HepG2 (cell line): ENCODE data around the gene SH3BGR. TPM values are rescaled to one million over a fixed set of nuclear protein-coding genes. Genes with fewer than 3 reads are reported as not detected.

Experiments
- ARNT ChIP-seq: fragments of 450-650 bp; IDR thresholded peaks from 2 replicates; pipeline ENCODE4 v1.6.1; 2017
- ATF1 ChIP-seq: IDR thresholded peaks from 2 replicates; pipeline ENCODE4 v1.6.1; 2016; ENCODE audit warnings: mild to moderate bottlenecking, control low read depth
- ATF7-NPFF ChIP-seq: sonication (generic); formaldehyde crosslinking; IDR thresholded peaks from 2 replicates; pipeline ENCODE4 v1.8.1; 2023; ENCODE audit warnings: mild to moderate bottlenecking, low read depth, missing genetic modification reagents, moderate library complexity
- ELF4 ChIP-seq: sonication (generic); formaldehyde crosslinking; IDR thresholded peaks from 2 replicates; pipeline ENCODE4 v1.5.0; 2020; ENCODE audit warnings: missing genetic modification reagents, mild to moderate bottlenecking, moderate library complexity, borderline replicate concordance
- ESRRA ChIP-seq: sonication (generic); formaldehyde crosslinking; IDR thresholded peaks from 2 replicates; pipeline ENCODE4 v1.5.1; 2020; ENCODE audit warnings: mild to moderate bottlenecking, low read depth, missing genetic modification reagents
- KLF15 ChIP-seq: sonication (generic); formaldehyde crosslinking; IDR thresholded peaks from 2 replicates; pipeline ENCODE4 v1.8.1; 2023; ENCODE audit warnings: borderline replicate concordance, mild to moderate bottlenecking, inconsistent platforms, missing genetic modification reagents, mixed read lengths
- MED1 ChIP-seq: sonication (generic); formaldehyde crosslinking; IDR thresholded peaks from 2 replicates; pipeline ENCODE4 v1.4.0; 2020; ENCODE audit warnings: missing genetic modification reagents
- MIER3 ChIP-seq: IDR thresholded peaks from 2 replicates; pipeline ENCODE4 v1.6.1; 2016; ENCODE audit warnings: missing compliant biosample characterization, borderline replicate concordance
- NPAS2 ChIP-seq: sonication (generic); formaldehyde crosslinking; IDR thresholded peaks from 2 replicates; pipeline ENCODE4 v1.8.0; 2022; ENCODE audit warnings: mild to moderate bottlenecking, missing genetic modification reagents, borderline replicate concordance
- SMYD3 ChIP-seq: sonication (generic); formaldehyde crosslinking; IDR thresholded peaks from 2 replicates; pipeline ENCODE4 v1.8.1; 2023; ENCODE audit warnings: mild to moderate bottlenecking, missing genetic modification reagents
- SRY ChIP-seq: sonication (generic); formaldehyde crosslinking; IDR thresholded peaks from 2 replicates; pipeline ENCODE4 v1.8.0; 2022; ENCODE audit warnings: mild to moderate bottlenecking, missing genetic modification reagents
- ZFP37 ChIP-seq: sonication (generic); formaldehyde crosslinking; IDR thresholded peaks from 2 replicates; pipeline ENCODE4 v1.4.0; 2020; ENCODE audit warnings: missing genetic modification reagents, borderline replicate concordance
- ZFP90 ChIP-seq: sonication (generic); formaldehyde crosslinking; IDR thresholded peaks from 2 replicates; pipeline ENCODE4 v1.8.0; 2022; ENCODE audit warnings: missing genetic modification reagents, mild to moderate bottlenecking, inconsistent platforms, borderline replicate concordance
- ZFYVE20 ChIP-seq: sonication (generic); formaldehyde crosslinking; IDR thresholded peaks from 2 replicates; pipeline ENCODE4 v1.8.0; 2023; ENCODE audit warnings: low read depth, mild to moderate bottlenecking, moderate library complexity, missing genetic modification reagents, borderline replicate concordance
- ZMYM4 ChIP-seq: sonication (generic); formaldehyde crosslinking; IDR thresholded peaks from 2 replicates; pipeline ENCODE4 v1.8.1; 2023; ENCODE audit warnings: mild to moderate bottlenecking, missing genetic modification reagents
- ZNF75D ChIP-seq: sonication (generic); formaldehyde crosslinking; IDR thresholded peaks from 2 replicates; pipeline ENCODE4 v1.8.1; 2023; ENCODE audit warnings: missing genetic modification reagents, mild to moderate bottlenecking, borderline replicate concordance
- polyA plus RNA-seq, 8 experiments: library from polyadenylated mRNA; depleted of rRNA in 3 of 8; stranded (reverse) in 7 of 8; unstranded in 1 of 8; fragments of >200 nt; fragmentation: Illumina TruSeq in 4 of 8; extraction: Trizol in 4 of 8; gene quantifications; 2 replicates each; pipeline versions ENCODE4 v1.2.1 to v1.2.3, GENCODE V29; 2011 to 2016; ENCODE audit warnings: low read depth in 4 of 8, missing spikeins in 1 of 8, mixed read lengths in 1 of 8; ENCODE audit not compliant: insufficient read depth in 1 of 8
- total RNA-seq, 5 experiments: library from RNA; depleted of rRNA; stranded (reverse); fragments of >200 nt; fragmentation: Illumina TruSeq; extraction: Trizol; gene quantifications; 2 replicates each; pipeline ENCODE4 v1.2.3, GENCODE V29; 2016; ENCODE audit warnings: low read depth in 1 of 5
- TF ChIP-seq, protein P1 (sequence below): sonication (generic); formaldehyde crosslinking; conservative IDR thresholded peaks from 2 replicates; pipeline ENCODE4 v1.4.0; 2020; ENCODE audit warnings: mild to moderate bottlenecking, missing genetic modification reagents, moderate library complexity
- TF ChIP-seq, protein P2 (sequence below): sonication (generic); formaldehyde crosslinking; IDR thresholded peaks from 2 replicates; pipeline ENCODE4 v1.4.0; 2020; ENCODE audit warnings: missing genetic modification reagents, borderline replicate concordance
- TF ChIP-seq, protein P3 (sequence below): IDR thresholded peaks from 2 replicates; pipeline ENCODE4 v1.6.1; 2016; ENCODE audit warnings: mild to moderate bottlenecking, missing biosample characterization, missing genetic modification reagents
- TF ChIP-seq, protein P4 (sequence below): IDR thresholded peaks from 2 replicates; pipeline ENCODE4 v1.4.0; 2020; ENCODE audit warnings: mild to moderate bottlenecking, missing genetic modification reagents

SH3BGR gene
- total and polyA plus RNA-seq, 2 of the 13 experiments (the other 11 are each of a cell fraction or from before 2014, with no cell fraction given), result 0.48 TPM; not detected in 1

DNA sequence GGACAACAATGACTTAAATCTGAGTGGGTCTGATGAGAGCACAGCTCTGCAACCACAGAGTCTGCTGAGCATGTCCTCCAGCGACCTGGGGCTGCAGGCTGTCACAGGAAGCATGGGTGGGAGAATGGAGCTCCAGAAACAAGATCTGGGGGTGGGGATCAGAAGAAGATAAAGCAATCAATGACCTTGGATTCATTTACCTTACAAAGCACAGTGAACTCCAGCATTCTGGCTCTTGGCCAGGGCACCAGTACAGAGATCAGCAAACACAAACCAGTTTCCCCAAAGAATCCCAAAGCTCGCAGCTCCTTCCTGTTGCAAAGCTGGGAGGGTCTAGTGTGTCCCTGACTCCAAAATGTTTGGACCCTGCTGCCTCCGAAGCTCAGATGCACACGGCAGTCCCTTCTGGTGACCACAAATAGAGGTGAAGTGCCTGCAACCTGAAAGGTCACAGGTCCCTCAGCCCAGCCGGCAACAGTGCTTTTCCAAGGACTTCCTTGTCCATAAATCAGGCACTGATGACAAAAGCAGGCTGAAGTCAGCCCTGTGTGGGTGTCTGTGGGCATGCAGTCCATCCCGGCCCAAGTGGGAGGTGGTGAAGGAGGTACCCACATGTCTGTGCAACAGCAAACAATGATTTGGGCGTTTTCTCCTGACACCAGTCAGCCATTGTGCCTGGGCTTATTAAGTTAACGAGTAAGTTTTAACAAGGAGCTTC lies 76.1 kb downstream of the SH3BGR start (continued):
- TF ChIP-seq, protein P1, sequence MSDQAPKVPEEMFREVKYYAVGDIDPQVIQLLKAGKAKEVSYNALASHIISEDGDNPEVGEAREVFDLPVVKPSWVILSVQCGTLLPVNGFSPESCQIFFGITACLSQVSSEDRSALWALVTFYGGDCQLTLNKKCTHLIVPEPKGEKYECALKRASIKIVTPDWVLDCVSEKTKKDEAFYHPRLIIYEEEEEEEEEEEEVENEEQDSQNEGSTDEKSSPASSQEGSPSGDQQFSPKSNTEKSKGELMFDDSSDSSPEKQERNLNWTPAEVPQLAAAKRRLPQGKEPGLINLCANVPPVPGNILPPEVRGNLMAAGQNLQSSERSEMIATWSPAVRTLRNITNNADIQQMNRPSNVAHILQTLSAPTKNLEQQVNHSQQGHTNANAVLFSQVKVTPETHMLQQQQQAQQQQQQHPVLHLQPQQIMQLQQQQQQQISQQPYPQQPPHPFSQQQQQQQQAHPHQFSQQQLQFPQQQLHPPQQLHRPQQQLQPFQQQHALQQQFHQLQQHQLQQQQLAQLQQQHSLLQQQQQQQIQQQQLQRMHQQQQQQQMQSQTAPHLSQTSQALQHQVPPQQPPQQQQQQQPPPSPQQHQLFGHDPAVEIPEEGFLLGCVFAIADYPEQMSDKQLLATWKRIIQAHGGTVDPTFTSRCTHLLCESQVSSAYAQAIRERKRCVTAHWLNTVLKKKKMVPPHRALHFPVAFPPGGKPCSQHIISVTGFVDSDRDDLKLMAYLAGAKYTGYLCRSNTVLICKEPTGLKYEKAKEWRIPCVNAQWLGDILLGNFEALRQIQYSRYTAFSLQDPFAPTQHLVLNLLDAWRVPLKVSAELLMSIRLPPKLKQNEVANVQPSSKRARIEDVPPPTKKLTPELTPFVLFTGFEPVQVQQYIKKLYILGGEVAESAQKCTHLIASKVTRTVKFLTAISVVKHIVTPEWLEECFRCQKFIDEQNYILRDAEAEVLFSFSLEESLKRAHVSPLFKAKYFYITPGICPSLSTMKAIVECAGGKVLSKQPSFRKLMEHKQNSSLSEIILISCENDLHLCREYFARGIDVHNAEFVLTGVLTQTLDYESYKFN (CRISPR knock-in tag), result peak; percentile 67
- no peak for TF ChIP-seq MIER3
- no peak for TF ChIP-seq SRY (CRISPR knock-in tag)
- TF ChIP-seq NPAS2 (CRISPR knock-in tag), result no peak
- no peak for TF ChIP-seq ESRRA
- TF ChIP-seq ZNF75D (CRISPR knock-in tag), result no peak
- TF ChIP-seq ATF1 (CRISPR knock-in tag), result no peak
- no peak for TF ChIP-seq ZFP37
- TF ChIP-seq ELF4 (CRISPR knock-in tag), result no peak
- TF ChIP-seq SMYD3 (CRISPR knock-in tag), result no peak
- TF ChIP-seq ARNT, result no peak
- TF ChIP-seq, protein P2, sequence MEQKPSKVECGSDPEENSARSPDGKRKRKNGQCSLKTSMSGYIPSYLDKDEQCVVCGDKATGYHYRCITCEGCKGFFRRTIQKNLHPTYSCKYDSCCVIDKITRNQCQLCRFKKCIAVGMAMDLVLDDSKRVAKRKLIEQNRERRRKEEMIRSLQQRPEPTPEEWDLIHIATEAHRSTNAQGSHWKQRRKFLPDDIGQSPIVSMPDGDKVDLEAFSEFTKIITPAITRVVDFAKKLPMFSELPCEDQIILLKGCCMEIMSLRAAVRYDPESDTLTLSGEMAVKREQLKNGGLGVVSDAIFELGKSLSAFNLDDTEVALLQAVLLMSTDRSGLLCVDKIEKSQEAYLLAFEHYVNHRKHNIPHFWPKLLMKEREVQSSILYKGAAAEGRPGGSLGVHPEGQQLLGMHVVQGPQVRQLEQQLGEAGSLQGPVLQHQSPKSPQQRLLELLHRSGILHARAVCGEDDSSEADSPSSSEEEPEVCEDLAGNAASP (CRISPR knock-in tag), result peak; percentile 59; the same call in 1 of the 2 replicates
- TF ChIP-seq, protein P3, sequence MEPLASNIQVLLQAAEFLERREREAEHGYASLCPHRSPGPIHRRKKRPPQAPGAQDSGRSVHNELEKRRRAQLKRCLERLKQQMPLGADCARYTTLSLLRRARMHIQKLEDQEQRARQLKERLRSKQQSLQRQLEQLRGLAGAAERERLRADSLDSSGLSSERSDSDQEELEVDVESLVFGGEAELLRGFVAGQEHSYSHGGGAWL (CRISPR knock-in tag), result no peak
- TF ChIP-seq MED1 (CRISPR knock-in tag), result 0 out of 2 replicates have a peak, but pooled peaks have one; percentile 9
- peak; percentile 33; the same call in 1 of the 2 replicates for TF ChIP-seq ZMYM4 (CRISPR knock-in tag)
- no peak for TF ChIP-seq KLF15 (CRISPR knock-in tag)
- no peak for TF ChIP-seq ATF7-NPFF (CRISPR knock-in tag)
- TF ChIP-seq, protein P4, sequence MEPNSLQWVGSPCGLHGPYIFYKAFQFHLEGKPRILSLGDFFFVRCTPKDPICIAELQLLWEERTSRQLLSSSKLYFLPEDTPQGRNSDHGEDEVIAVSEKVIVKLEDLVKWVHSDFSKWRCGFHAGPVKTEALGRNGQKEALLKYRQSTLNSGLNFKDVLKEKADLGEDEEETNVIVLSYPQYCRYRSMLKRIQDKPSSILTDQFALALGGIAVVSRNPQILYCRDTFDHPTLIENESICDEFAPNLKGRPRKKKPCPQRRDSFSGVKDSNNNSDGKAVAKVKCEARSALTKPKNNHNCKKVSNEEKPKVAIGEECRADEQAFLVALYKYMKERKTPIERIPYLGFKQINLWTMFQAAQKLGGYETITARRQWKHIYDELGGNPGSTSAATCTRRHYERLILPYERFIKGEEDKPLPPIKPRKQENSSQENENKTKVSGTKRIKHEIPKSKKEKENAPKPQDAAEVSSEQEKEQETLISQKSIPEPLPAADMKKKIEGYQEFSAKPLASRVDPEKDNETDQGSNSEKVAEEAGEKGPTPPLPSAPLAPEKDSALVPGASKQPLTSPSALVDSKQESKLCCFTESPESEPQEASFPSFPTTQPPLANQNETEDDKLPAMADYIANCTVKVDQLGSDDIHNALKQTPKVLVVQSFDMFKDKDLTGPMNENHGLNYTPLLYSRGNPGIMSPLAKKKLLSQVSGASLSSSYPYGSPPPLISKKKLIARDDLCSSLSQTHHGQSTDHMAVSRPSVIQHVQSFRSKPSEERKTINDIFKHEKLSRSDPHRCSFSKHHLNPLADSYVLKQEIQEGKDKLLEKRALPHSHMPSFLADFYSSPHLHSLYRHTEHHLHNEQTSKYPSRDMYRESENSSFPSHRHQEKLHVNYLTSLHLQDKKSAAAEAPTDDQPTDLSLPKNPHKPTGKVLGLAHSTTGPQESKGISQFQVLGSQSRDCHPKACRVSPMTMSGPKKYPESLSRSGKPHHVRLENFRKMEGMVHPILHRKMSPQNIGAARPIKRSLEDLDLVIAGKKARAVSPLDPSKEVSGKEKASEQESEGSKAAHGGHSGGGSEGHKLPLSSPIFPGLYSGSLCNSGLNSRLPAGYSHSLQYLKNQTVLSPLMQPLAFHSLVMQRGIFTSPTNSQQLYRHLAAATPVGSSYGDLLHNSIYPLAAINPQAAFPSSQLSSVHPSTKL (CRISPR knock-in tag), result 0 out of 2 replicates have a peak, but pooled peaks have one; percentile 14
- TF ChIP-seq ZFP90, result no peak
- TF ChIP-seq ZFYVE20 (CRISPR knock-in tag), result no peak
